ENCODE measurements around the gene SLC25A18.

- TF ChIP-seq, protein P1, sequence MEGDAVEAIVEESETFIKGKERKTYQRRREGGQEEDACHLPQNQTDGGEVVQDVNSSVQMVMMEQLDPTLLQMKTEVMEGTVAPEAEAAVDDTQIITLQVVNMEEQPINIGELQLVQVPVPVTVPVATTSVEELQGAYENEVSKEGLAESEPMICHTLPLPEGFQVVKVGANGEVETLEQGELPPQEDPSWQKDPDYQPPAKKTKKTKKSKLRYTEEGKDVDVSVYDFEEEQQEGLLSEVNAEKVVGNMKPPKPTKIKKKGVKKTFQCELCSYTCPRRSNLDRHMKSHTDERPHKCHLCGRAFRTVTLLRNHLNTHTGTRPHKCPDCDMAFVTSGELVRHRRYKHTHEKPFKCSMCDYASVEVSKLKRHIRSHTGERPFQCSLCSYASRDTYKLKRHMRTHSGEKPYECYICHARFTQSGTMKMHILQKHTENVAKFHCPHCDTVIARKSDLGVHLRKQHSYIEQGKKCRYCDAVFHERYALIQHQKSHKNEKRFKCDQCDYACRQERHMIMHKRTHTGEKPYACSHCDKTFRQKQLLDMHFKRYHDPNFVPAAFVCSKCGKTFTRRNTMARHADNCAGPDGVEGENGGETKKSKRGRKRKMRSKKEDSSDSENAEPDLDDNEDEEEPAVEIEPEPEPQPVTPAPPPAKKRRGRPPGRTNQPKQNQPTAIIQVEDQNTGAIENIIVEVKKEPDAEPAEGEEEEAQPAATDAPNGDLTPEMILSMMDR (IDR thresholded peaks at IDR 0.05; ENCODE audit: low read length), result no peak
- TF ChIP-seq EZH2 (optimal IDR thresholded peaks at IDR 0.05; ENCODE audit: low read depth, low read length), result no peak
- TF ChIP-seq EZH2phosphoT487 (IDR thresholded peaks at IDR 0.05; ENCODE audit: low read length), result no peak
Measured at GRCh38 chr22:17575151-17575550, 11.9 kb downstream of the SLC25A18 start.

Measured in MM.1S (cell line).